K562 (cell line): Measurements from ENCODE around the gene USP22. TPM values are rescaled to one million over a fixed set of nuclear protein-coding genes. Genes with fewer than 3 reads are reported as not detected.
A peak's percentile ranks its signal among the peaks of the same experiment; 100 is the strongest.

Experiments used
- ATAC-seq: fragments of 200-7000 bp; cut with Tn5 transposase; 3 replicates; pipeline ENCODE4 v1.9.1; 2020; ENCODE audit warnings: moderate library complexity
- BruUV-seq: library from RNA; stranded (reverse); fragments of 400-500 nt; replicated peaks from 2 replicates; lab custom pipeline; 2021; lab: Mats Ljungman, UMichigan
- CTCF ChIA-PET: fragments of 300-600 bp; formaldehyde crosslinking; extraction: SDS; loops from one replicate; lab custom pipeline; 2021; ENCODE audit warnings: low intra/inter-chr PET ratio; lab: Yijun Ruan, JAX
- POLR2A ChIA-PET: fragments of 300-600, 350-650 bp; sonication (Branson Sonifier 250); formaldehyde crosslinking; extraction: SDS; loops from one replicate; lab custom pipeline; 2021; ENCODE audit warnings: antibody characterized with exemption, inconsistent platforms; lab: Yijun Ruan, JAX
- DNase-seq, 4 experiments: peaks; one replicate each; pipeline versions ENCODE4 v3.0.0 to v3.0.0-alpha.2; 2011 to 2018; ENCODE audit warnings: low spot score in 3 of 4, mixed read lengths in 3 of 4; ENCODE audit errors: extremely low read depth in 1 of 4
- FAIRE-seq: peaks from 2 replicates; lab custom pipeline; 2011; peaks lifted over from hg19 to GRCh38; lab: Jason Lieb, UNC
- H2AFZ ChIP-seq: 2 replicates; pipeline ENCODE4 v1.6.0; 2011; ENCODE audit warnings: low read depth, low read length, control low read depth, inconsistent platforms
- H3K27ac ChIP-seq: fragments of 200-600 bp; 3 replicates; pipeline ENCODE4 v1.8.0; 2011; ENCODE audit warnings: low read depth, mild to moderate bottlenecking, control low read depth, inconsistent platforms, low read length, moderate library complexity, mixed read lengths; ENCODE audit errors: extremely low read depth
- H3K27me3 ChIP-seq, 2 experiments: fragments of 300-600 bp in 1 of 2; 2 replicates in 1 of 2; 3 replicates in 1 of 2; pipeline versions ENCODE4 v1.6.0 to v1.8.0; 2011; ENCODE audit warnings: inconsistent platforms in 2 of 2, low read length in 2 of 2, mild to moderate bottlenecking in 1 of 2, mixed read lengths in 1 of 2, moderate library complexity in 1 of 2; ENCODE audit not compliant: control insufficient read depth in 2 of 2, insufficient read depth in 2 of 2
- H3K36me3 ChIP-seq: fragments of 300-600 bp; 3 replicates; pipeline ENCODE4 v1.8.0; 2011; ENCODE audit warnings: mild to moderate bottlenecking, low read length, inconsistent platforms; ENCODE audit not compliant: control insufficient read depth, insufficient read depth
- H3K4me1 ChIP-seq, 2 experiments: fragments of 200-600 bp in 1 of 2; replicated peaks in 1 of 2; 2 replicates in 1 of 2; 3 replicates in 1 of 2; pipeline versions ENCODE4 v1.5.1 to v1.8.0; 2011; ENCODE audit warnings: inconsistent platforms in 2 of 2, low read length in 2 of 2, mild to moderate bottlenecking in 1 of 2, mixed read lengths in 1 of 2, moderate library complexity in 1 of 2; ENCODE audit not compliant: control insufficient read depth in 2 of 2, insufficient read depth in 2 of 2
- H3K4me2 ChIP-seq: 2 replicates; pipeline ENCODE4 v1.6.1; 2011; ENCODE audit warnings: low read length, control low read depth, inconsistent platforms, mixed read lengths; ENCODE audit not compliant: insufficient read depth
- H3K4me3 ChIP-seq: fragments of 200-600 bp; sonication (generic), shearing (Covaris generic); 2 replicates; pipeline ENCODE4 v1.5.1; 2016; ENCODE audit warnings: control low read depth, inconsistent platforms
- H3K79me2 ChIP-seq: fragments of 200-600 bp; 3 replicates; pipeline ENCODE4 v1.8.0; 2011; ENCODE audit warnings: low read length, inconsistent platforms; ENCODE audit not compliant: control insufficient read depth, insufficient read depth
- H3K9ac ChIP-seq, 2 experiments: 2 replicates each; pipeline versions ENCODE4 v1.6.0 to v1.6.1; 2011; ENCODE audit warnings: low read depth in 2 of 2, low read length in 2 of 2, control low read depth in 1 of 2, inconsistent platforms in 1 of 2, mild to moderate bottlenecking in 1 of 2, mixed read lengths in 1 of 2; ENCODE audit not compliant: insufficient read depth in 1 of 2
- H3K9me1 ChIP-seq: one replicate; pipeline ENCODE4 v1.6.0; 2011; ENCODE audit warnings: inconsistent platforms, mild to moderate bottlenecking, low read length, moderate library complexity; ENCODE audit not compliant: control insufficient read depth, insufficient read depth
- H3K9me3 ChIP-seq: replicated peaks from 2 replicates; pipeline ENCODE4 v1.5.1; 2011; ENCODE audit warnings: low read depth, low read length, inconsistent platforms; ENCODE audit not compliant: control insufficient read depth, insufficient read depth
- H4K20me1 ChIP-seq: replicated peaks from 2 replicates; pipeline ENCODE4 v1.6.1; 2011; ENCODE audit warnings: low read length, inconsistent platforms, mixed read lengths; ENCODE audit not compliant: control insufficient read depth, insufficient read depth
- BHLHE40 ChIP-seq: IDR thresholded peaks from 2 replicates; pipeline ENCODE4 v1.6.1; 2011; ENCODE audit warnings: low read length, improper control_type of control experiment
- ELF1 ChIP-seq: fragments of 200-800 bp; sonication (Bioruptor generic); IDR thresholded peaks from 2 replicates; pipeline ENCODE4 v1.6.1; 2016; ENCODE audit warnings: missing genetic modification characterization, missing compliant biosample characterization
- NFYB ChIP-seq: IDR thresholded peaks from 2 replicates; pipeline ENCODE4 v1.6.1; 2011; ENCODE audit warnings: mild to moderate bottlenecking, moderate library complexity; ENCODE audit not compliant: insufficient read length; ENCODE audit errors: extremely low read depth
- PML ChIP-seq: IDR thresholded peaks from 2 replicates; pipeline ENCODE4 v1.6.1; 2012; ENCODE audit warnings: low read length, inconsistent platforms
- SPI1 ChIP-seq: IDR thresholded peaks from 2 replicates; pipeline ENCODE4 v1.6.1; 2011; ENCODE audit warnings: low read depth, low read length, control low read depth, borderline replicate concordance
- ZNF146 ChIP-seq: IDR thresholded peaks from one replicate; pipeline ENCODE4 v1.6.1; 2018; ENCODE audit warnings: missing compliant biosample characterization; ENCODE audit not compliant: unreplicated experiment
- ZNF253 ChIP-seq: fragments of 250-450 bp; sonication (Bioruptor Pico); conservative IDR thresholded peaks from 2 replicates; pipeline ENCODE4 v1.6.1; 2021; ENCODE audit warnings: mild to moderate bottlenecking
- ZNF76 ChIP-seq: fragments of 250-450 bp; sonication (Bioruptor Pico); IDR thresholded peaks from 2 replicates; pipeline ENCODE4 v1.4.0; 2020; ENCODE audit warnings: mild to moderate bottlenecking, moderate library complexity, borderline replicate concordance
- WGBS: fragments of 100-300 bp; shearing (Covaris generic); methylation state at CpG from one replicate; pipeline ENCODE4 v1.1.6; 2016; ENCODE audit warnings: low coverage, mixed read lengths; ENCODE audit not compliant: insufficient coverage; ENCODE audit errors: missing lambda C conversion rate; 5-methylcytosine and 5-hydroxymethylcytosine counted together
- in situ Hi-C: fragments of 300-500 bp; cut with MboI; formaldehyde crosslinking; loops from 4 replicates; pipeline ENCODE4 v1.15.0; 2018; ENCODE audit warnings: inconsistent platforms, mixed read lengths
- intact Hi-C: fragments of 100-400 bp; cut with micrococcal nuclease; formaldehyde crosslinking; loops from 2 replicates; pipeline ENCODE4 v1.14.2; 2022
- polyA plus RNA-seq, 8 experiments: library from polyadenylated mRNA; depleted of rRNA in 4 of 8; stranded (reverse) in 5 of 8; unstranded in 3 of 8; fragments of >200 nt; fragmentation: Nextera tagmentation in 2 of 8; fragmentation: Illumina TruSeq in 1 of 8; extraction: Ambion mirVana in 2 of 8; extraction: Trizol in 1 of 8; gene quantifications; 2 replicates each; pipeline versions ENCODE4 v1.2.1 to v1.2.3, GENCODE V29; 2011 to 2014; ENCODE audit warnings: inconsistent platforms in 1 of 8, missing spikeins in 1 of 8
- total RNA-seq, 7 experiments: library from RNA; depleted of rRNA in 6 of 7; stranded (reverse); fragments of >200 nt in 6 of 7; fragmentation: Illumina TruSeq in 2 of 7; extraction: Trizol in 2 of 7; gene quantifications; 2 replicates each; pipeline versions ENCODE4 v1.2.1 to v1.2.3, GENCODE V29; 2011 to 2021; ENCODE audit warnings: low replicate concordance in 1 of 7
- TF ChIP-seq, protein P1 (sequence below): sonication (generic); formaldehyde crosslinking; IDR thresholded peaks from 2 replicates; pipeline ENCODE4 v1.8.0; 2023; ENCODE audit warnings: missing genetic modification reagents, mild to moderate bottlenecking, borderline replicate concordance

Gene USP22
- total and polyA plus RNA-seq, 9 of the 15 experiments (the other 6 are each of a cell fraction or from before 2014, with no cell fraction given) = 6.5 to 113 (median 58.9) TPM

DNA sequence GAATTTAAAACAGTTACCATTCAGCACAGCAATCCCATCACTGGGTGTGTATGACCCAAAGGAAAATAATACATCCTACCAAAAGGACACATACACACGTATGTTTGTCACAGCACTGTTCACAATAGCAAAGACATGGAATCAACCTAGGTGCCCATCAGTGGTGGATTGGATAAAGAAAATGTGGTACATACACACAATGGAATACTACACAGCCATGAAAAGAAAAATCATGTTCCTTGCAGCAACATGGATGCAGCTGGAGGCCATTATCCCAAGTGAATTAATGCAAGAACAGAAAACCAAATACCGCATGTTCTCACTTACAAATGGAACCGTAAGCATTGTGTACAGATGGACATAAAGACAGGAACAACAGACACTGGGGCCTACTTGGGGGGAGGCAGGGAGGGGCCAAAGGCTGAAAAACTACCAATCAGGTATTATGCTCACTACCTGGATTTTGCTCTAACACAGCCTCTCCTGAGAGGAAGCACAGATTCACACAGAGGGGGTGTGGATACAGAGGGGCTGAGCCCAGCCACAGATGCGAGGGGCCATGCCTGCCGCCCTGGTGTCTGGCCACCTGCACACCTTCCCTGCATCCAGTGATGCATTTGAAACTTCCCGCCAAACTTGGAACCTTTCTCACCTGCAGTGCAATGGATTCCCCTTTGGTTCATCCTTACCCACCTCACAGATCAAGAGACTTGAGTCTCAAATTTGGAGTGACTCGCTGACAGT is 55.9 kb downstream of the USP22 start:
- no peak overlapping the region for H2AFZ ChIP-seq

More for the DNA sequence above, 55.9 kb downstream of the USP22 start:
- in situ Hi-C loops (no loop called here), intact Hi-C loops (no loop called here)
- 64% methylated on average over 7 of the region's 7 CpGs for WGBS
- POLR2A ChIA-PET = no interaction called here
- ATAC-seq = no peak
- Histone ChIP-seq H3K4me2 (no peak overlapping the region), H3K9me1 (no peaks in the 10 kb centered on the region), H3K9ac (no peak overlapping the region), H3K9me3 (no peaks in the 10 kb centered on the region), H3K79me2 (no peaks in the 10 kb centered on the region), H3K36me3 (peaks cover 7% of the 10 kb centered on the region; the same call in 2 of the 3 replicates), H3K4me3 (no peak overlapping the region), H3K27me3 (no peaks in the 10 kb centered on the region), H4K20me1 (no peaks in the 10 kb centered on the region), H3K4me1 (no peaks in the 10 kb centered on the region), H3K27ac (no peak overlapping the region)
- FAIRE-seq = no peak
- CTCF ChIA-PET = no interaction called here
- no TSS peak for BruUV-seq
- no peak for DNase-seq
- TF ChIP-seq SPI1 (no peak), NFYB (no peak), BHLHE40 (no peak), ZNF253 (no peak), ZNF146 (CRISPR knock-in tag) (peak; percentile 84), ZNF76 (no peak), PML (no peak), ELF1 (no peak)
- TF ChIP-seq, protein P1, sequence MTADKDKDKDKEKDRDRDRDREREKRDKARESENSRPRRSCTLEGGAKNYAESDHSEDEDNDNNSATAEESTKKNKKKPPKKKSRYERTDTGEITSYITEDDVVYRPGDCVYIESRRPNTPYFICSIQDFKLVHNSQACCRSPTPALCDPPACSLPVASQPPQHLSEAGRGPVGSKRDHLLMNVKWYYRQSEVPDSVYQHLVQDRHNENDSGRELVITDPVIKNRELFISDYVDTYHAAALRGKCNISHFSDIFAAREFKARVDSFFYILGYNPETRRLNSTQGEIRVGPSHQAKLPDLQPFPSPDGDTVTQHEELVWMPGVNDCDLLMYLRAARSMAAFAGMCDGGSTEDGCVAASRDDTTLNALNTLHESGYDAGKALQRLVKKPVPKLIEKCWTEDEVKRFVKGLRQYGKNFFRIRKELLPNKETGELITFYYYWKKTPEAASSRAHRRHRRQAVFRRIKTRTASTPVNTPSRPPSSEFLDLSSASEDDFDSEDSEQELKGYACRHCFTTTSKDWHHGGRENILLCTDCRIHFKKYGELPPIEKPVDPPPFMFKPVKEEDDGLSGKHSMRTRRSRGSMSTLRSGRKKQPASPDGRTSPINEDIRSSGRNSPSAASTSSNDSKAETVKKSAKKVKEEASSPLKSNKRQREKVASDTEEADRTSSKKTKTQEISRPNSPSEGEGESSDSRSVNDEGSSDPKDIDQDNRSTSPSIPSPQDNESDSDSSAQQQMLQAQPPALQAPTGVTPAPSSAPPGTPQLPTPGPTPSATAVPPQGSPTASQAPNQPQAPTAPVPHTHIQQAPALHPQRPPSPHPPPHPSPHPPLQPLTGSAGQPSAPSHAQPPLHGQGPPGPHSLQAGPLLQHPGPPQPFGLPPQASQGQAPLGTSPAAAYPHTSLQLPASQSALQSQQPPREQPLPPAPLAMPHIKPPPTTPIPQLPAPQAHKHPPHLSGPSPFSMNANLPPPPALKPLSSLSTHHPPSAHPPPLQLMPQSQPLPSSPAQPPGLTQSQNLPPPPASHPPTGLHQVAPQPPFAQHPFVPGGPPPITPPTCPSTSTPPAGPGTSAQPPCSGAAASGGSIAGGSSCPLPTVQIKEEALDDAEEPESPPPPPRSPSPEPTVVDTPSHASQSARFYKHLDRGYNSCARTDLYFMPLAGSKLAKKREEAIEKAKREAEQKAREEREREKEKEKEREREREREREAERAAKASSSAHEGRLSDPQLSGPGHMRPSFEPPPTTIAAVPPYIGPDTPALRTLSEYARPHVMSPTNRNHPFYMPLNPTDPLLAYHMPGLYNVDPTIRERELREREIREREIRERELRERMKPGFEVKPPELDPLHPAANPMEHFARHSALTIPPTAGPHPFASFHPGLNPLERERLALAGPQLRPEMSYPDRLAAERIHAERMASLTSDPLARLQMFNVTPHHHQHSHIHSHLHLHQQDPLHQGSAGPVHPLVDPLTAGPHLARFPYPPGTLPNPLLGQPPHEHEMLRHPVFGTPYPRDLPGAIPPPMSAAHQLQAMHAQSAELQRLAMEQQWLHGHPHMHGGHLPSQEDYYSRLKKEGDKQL = no peak
